Esophagus mucosa (tissue), 1 donor: ENCODE data around the gene KNTC1. TPM values are rescaled to one million over a fixed set of nuclear protein-coding genes. Genes with fewer than 3 reads are reported as not detected.
"Not testable (repeated sequence)": the region's sequence is repeated elsewhere in the genome, so short reads cannot be mapped to it uniquely, and the experiment has no call there.

Experiments used
- ATAC-seq: fragments of 200-7000 bp; cut with Tn5 transposase; one replicate; pipeline ENCODE4 v1.9.1; 2020
- total RNA-seq: library from RNA; stranded (reverse); gene quantifications from one replicate; pipeline ENCODE4 v1.2.4, GENCODE V29; 2023
- donor health status: DM: yes; HTN: yes; CAD: no.

The KNTC1 gene
- total RNA-seq, 1 donor from 2014 or later, result 15.4 TPM

GRCh38 chr12:122513028-122513427 is 14.0 kb upstream of the KNTC1 start:
- ATAC-seq, result not testable (repeated sequence)

- ATAC-seq, result no peak
Observed at GRCh38 chr12:122513660-122514059, 13.4 kb upstream of the KNTC1 start.

- no peak for ATAC-seq
Observed at GRCh38 chr12:122515275-122515674, 11.8 kb upstream of the KNTC1 start.

DNA sequence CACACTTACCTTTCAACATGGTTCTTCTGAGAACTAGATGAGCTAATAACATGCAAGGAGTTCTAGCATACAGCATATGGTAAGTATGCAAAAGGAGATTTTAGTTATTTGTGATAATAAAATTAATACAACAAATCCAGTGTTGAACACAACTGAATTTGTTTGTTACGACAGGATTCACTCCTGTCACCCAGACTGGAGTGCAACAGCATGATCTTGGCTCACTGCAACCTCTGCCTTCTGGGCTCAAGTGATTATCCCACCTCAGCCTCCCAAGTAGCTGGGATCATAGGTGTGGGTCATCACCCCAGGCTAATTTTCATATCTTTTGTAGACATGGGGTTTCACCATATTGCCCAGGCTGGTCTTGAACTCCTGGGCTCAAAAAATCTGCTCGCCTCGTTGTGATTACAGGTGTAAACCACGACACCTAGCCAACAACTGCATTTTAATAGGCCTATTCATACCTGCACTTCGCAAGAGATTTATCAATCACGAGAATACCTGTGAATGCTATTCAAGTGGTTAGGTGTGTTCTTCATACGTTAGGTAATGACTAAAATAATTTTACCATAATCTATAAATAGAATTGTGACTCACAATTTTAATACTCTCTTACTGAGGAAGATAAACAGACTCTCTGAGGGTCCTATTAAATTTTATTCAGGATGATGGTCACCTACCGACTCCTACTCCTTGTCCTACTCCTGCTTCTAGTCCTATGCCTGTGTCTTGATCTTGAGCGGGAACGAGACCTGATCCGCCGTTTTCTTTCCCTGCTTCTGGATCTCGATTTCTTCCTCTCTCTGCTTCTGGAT is 10.3 kb upstream of the KNTC1 start:
- no peak for ATAC-seq

GRCh38 chr12:122517877-122518276 is 9.2 kb upstream of the KNTC1 start:
- peak; percentile 71 for ATAC-seq

DNA sequence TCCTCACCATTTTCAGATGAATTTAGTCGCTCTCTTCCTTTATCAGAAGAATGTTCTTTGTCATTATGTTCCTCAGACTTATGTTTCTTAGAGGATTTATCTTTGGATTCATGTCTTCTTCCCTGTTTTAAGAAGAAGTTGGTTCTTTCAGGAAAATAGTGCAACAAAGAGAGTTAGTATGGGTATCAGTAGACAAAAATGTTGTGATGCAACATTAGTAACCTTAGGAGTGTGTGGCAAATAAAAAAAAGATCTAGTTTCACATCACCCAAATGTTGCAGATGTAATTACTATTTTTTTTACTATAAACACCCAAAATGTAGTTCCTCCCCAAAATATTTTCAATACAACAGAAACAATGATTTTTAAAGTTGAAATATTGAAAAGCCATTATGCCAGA is 8.1 kb upstream of the KNTC1 start:
- no peak for ATAC-seq

GRCh38 chr12:122519418-122519817 is 7.6 kb upstream of the KNTC1 start:
- no peak for ATAC-seq

- no peak for ATAC-seq
Observed at GRCh38 chr12:122520676-122521075, 6.4 kb upstream of the KNTC1 start.

DNA sequence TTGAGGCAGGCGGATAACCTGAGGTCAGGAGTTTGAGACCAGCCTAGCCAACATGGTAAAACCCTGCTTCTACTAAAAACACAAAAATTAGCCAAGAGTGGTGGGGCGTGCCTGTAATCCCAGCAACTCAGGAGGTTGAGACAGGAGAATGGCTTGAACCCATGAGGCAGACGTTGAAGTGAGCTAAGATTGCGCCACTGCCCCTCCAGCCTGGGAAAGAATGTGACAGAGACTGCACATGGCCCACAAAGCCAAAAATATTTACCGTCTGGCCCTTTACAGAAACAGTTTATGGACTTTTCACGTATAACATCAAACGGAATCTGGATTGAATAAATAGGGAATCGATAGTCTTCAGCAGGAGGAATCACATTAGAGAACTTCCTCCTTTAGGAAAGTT is 3.8 kb upstream of the KNTC1 start:
- ATAC-seq, result no peak

GRCh38 chr12:122523846-122524718 is 3.0 kb upstream of the KNTC1 start:
- no peak for ATAC-seq

GRCh38 chr12:122527478-122527944 is 462 bp downstream of the KNTC1 start:
- ATAC-seq, result peak; percentile 15

DNA sequence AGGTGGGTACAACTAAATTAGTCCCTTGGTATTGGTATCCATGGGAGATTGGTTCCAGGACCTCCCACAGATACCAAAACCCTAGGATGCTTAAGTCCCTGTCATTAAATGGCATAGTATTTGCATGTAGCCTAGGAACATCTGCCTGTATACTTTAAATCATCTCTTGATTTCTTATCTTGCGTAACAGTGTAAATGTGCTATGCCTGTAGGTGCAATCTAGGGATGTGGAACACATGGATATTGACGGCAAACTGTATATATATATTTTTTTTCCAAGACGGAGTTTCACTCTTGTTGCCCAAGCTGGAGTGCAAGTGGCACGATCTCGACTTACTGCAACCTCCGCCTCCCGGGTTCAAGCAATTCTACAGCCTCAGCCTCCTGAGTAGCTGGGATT is 1.5 kb downstream of the KNTC1 start:
- no peak for ATAC-seq

GRCh38 chr12:122528992-122529391 is 1.9 kb downstream of the KNTC1 start:
- no peak for ATAC-seq

- no peak for ATAC-seq
Observed at GRCh38 chr12:122533856-122534255, 6.8 kb downstream of the KNTC1 start.

DNA sequence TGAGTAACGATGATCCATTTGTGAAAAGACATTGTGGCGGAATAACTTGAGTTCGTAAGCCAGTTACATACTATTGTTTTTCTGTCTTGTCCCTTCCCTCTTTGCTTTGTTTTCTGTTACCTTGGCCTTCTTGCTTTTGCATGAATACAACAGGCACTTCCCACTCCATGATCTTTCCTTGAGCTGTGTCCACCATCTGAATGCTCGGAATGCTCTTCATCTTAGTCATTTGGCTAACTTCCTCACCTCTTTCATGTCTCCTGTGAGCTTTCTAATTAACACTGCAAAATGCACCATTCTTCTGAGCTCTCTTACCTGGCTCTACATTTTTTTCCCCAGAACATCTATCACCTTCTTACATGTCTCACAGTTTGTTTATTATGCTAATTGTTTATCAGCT is 10.0 kb downstream of the KNTC1 start:
- ATAC-seq, result no peak

DNA sequence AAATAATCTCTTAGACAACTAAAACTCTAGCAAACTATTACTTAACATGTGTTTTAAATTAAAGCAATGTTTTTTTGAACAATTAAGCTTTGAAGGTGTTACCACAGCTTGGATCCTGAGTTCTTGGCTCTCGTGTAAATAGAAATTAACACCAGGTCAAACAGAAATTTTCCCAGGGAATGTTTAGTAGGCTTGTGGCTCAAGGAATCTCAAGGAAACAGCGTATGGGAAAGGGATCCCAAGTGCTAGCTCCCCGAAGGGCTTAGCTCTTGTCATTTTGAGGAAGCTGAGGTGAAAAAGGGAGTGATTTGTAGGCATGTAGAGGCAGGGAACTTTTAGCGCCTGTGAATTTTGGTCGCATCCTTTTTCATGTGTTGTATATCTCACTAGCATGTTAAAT is 11.4 kb downstream of the KNTC1 start:
- ATAC-seq, result no peak

DNA sequence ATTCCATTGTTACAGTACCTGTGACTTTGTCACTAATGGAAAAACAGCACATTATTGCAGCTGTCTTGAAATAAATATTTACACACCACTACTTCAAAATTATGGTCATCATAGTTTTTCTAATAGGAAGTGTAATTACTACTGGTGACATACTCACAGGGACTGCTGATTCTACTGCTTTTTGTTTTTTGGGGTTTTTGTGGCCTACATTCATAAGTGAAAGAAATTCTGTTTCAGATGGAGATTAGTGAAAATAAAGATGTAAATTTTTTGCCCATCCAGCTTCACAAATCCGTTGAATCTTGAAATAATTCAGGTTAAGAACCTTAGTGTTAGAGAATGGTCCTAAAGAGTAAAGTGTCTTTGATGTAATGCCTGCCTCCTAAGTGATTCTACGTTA is 17.5 kb downstream of the KNTC1 start:
- no peak for ATAC-seq

- ATAC-seq, result no peak
Observed at GRCh38 chr12:122545855-122546254, 18.8 kb downstream of the KNTC1 start.

DNA sequence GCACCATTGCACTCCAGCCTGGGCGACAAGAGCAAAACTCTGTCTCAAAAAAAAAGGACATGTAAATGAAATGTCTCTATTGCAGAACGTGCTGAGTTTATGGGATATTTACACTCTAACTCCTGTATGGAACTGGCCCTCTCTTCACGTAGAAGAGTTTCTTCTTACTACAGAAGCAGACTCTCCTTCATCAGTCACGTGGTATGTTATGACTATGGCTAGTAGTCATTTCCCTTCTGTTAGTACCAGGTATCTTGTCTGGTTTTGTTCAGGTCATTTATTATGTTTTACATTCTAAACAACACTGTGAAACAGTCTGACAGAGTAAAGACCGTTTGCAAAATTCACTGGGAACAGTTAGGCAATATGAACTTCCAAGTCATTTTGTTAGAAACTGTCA is 20.3 kb downstream of the KNTC1 start:
- no peak for ATAC-seq

DNA sequence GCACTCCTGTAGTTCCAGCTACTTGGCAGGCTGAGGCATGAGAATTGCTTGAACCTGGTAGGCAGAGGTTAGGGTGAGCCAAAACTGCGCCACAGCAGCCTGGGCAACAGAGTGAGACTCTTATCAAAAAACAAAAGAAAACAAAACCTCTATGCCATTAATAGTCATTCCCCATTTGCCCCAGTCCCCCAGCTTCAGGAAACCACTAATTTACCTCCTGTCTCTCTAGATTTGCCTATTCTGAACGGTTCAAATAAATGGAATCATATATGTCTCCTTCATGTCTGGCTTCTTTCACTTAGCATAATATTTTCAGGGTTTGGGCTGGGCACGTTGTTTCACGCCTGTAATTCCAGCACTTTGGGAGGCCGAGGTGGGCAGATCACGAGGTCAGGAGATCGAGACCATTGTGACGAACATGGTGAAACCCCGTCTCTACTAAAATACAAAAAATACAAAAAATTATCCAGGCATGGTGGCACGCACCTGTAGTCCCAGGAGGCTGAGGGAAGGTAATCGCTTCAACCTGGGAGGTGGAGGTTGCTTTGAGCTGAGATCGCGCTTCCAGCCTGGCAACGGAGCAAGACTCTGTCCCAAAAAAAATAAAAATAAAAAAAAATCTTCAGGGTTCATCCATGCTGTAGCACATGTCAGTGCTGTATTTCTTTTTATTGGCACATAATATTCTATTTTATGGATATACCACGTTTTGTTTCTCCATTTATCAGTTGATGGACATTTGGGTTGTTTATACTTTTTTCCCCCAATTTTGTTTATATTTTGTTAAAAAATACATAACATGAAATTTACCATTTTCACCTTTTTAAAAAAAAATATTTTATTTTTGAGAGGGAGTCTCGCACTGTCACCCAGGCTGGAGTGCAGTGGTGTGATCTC is 31.9 kb downstream of the KNTC1 start:
- no peak for ATAC-seq

- ATAC-seq, result no peak
Observed at GRCh38 chr12:122560138-122560537, 33.1 kb downstream of the KNTC1 start.

GRCh38 chr12:122563361-122563760 is 36.3 kb downstream of the KNTC1 start:
- ATAC-seq, result no peak

DNA sequence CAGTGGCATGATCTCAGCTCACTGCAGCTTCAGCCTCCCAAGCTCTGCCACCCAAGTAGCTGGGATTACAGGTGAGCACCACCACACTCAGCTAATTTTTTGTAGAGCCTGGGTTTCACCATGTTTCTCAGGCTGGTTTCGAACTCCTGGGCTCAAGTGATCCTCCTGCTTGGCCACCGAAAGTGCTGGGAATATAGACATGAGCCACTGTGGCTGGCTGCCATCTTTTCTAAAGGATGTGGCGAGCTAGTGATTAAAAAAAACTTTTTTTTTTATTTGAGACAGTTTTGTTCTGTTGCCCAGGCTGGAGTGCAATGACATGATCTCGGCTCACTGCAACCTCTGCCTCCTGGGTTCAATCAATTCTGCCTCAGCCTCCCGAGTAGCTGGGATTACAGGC is 39.8 kb downstream of the KNTC1 start:
- not testable (repeated sequence) for ATAC-seq
